ENCODE results near the gene NELFB.
"Not testable (repeated sequence)": the region's sequence is repeated elsewhere in the genome, so short reads cannot be mapped to it uniquely, and the experiment has no call there.

The NELFB gene

DNA sequence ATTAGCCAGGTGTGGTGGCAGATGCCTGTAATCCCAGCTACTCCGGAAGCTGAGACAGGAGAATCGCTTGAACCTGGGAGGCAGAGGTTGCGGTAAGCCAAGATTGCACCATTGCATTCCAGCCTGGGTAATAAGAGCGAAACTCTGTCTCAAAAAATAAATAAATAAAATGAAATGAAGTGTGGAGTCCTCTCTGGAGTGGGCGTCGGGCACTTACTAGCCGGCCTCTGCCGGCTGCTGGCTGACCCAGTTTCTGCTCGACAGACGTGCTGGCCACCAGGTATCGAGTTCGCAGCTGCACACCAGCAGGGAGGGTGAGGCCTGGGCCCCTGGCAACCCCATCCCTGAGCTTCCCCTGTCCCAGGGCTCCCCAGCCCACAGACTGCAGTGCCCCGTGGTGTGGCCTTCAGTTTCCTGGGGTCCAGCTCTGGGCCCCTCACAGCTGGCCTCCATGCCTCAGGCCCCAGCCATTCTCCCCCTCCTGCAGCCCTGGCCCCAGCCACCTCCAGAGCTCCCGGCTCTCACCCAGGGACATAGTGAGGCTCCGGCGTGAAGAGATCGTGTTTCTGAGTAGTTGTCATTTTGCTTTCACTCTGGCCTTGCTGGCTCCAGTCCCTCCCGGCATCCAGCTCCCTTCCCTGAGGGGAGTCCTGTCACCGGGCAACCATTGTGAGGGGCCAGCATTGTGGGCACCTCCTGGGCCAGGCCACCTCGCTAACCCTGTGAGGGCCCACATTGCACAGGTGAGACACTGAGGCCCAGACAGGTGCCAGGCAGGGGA, 7.8 kb upstream of the NELFB start:
- no peak for DNase-seq

- no peak for DNase-seq
These were observed 7.3 kb upstream of the NELFB start for GRCh38 chr9:137247916-137248175.

GRCh38 chr9:137250329-137251193, 4.6 kb upstream of the NELFB start:
- DNase-seq: no peak

DNA sequence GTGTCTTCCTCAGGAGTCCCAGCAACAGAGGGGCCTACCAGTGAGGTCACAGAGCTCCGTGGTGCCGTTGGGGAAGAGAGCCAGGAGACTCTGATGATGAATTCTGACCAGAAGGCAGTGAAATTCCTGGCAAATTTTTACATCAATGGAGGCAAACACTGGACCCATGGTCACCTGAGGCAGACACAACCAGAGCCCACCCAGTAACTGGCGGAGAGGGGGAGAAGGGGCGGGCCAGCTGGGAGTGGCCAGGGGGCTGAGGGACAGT, 4.0 kb upstream of the NELFB start, which contains the start of gene STPG3:
TSS of gene STPG3 (plus strand) at position 93 of the 268 bp plus-strand sequence. CDS start at position 94, 1 bp downstream.
- DNase-seq: no peak

DNA sequence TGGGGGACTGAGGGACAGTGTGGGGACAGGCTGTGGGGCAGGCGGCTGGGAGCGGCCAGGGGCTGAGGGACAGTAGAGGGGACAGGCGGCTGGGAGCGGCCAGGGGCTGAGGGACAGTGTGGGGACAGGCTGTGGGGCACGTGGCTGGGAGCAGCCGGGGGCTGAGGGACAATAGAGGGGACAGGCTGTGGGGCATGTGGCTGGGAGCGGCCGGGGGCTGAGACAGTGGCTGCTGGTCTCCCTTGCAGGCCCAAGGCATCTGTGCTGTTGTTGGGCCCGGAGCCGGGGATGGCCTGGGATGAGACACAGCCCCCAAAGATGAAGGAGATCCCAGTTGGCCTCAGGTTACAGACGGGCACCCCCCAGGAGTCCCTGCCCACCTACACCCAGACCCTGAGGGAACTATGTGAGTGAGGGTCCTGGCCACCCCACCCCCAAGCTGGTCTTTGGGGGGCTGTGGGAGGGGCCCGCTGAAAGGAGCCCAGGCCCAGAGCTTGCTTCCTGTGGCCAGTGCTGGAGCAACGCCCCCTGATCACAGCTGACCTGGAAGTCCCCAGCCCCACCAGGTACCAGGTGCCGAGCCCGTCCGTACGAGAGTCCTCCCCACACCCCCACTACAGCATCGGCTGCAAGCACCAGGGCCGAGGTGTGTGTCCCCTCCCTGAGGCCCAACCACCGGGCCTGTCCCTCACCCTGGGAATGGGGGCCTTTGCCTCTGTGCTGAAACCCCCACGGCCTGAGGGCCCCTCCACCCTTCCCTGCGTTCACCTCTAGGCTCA, 3.4 kb upstream of the NELFB start:
- no peak for DNase-seq

DNA sequence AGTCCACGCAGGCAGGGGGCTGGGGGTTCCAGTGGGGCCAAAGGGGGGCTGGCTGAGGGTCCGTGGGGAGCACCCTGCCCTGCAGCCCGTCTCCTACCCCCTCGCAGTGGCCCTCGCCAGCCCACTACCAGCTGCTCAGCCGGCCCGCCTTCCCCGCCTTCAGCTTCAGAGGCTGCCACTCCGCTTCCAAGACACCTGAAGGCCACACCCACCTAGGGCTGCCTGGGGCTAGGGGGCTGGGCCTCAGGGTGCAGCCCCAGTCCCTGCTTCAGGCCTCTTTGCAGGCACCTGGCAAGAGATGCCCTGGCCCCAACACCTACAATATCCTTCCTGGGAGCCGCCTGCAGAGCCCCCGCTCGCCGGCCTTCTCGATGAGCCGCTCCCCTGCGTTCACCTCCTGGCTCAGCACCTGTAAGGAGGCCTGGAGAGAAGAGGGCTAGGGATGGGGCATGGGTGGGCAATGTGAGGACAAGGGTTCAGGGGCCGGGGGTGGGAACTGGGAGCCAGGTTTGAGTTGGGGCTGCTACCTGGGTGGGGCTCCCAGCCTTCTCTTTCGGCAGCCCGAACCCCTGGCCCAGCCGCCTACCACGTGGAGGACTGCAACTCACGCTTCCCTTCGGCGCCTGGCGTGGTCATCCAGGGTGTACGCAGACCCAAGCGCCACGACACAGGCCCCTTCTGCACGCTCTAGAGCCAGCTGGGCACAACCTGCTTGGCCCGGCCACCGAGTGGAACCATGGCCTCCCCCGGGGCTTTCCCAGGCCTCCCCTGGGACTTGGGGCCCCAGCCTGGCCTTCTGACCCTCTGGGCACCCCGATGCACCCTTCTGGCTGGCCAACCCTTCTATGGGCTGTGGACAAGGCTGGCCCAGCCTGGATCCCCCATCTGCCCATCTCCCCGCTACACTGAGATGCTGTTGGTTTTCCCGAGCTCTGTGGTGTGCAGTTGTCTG, 2.3 kb upstream of the NELFB start:
- DNase-seq: no peak

DNA sequence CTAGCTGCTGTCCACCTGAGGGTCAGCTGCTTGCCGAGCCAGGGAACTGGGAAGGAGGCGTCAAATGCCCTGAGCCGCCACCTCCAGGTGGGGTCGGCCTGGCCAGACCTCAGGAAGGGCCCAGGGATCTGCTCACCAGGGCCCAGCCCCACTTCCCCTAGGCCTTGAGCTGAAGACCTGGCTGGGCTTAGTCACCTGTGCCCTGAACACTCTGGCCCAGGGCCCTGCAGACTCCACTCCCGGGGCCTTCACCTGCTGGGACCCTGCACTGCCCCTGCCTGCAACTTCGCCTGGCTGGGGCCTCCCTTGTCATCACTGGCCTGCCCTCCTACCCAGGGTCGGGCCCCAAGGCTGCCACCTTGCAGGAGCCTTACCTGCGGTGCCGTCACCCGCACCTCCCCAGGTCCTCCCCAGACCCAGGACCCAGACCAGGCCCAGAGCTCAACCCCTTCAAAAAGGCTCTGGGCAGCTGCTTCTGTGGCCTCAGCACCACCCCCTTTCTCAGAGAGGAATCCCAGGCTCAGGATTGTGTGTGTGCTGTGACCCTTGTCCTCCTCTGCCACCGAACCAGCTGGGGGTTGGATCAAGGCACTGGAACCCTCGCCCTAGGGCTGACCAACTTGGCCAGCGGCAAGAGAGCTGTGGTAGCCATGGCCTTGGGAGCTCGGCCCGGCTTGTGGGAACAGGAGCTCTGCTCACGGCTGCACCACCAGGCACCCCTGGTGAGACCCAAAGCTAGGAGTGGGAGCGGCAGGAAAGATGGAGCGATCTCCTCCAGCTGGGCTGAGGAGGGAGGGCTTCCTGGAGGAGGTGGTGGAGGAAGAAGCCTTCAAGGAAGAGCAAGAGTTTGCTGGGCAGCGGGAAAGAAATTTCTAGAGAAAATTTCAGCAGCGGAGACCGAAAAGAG, 1.2 kb upstream of the NELFB start:
- no peak for DNase-seq

GRCh38 chr9:137255448-137256114, 454 bp downstream of the NELFB start:
- DNase-seq: no peak

DNA sequence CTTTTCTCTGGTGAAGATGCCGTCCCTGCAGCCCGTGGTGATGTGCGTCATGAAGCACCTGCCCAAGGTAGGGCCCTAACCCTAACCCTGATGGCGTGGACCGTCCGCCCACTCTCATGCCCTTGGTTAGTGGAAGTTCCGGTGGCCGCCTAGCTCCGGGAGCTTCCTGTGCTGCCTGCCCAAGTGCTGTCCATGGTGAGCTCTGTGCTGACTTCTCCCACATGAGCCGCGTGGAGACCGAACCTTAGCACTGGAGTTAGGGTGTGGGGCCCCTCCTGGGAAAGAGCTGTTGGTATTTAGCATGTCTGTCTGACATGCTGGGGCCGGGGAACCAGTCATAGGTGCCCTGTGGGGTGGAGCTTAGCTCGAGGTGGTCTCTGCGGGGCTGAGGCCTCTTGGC, 1.2 kb downstream of the NELFB start:
- no peak for DNase-seq

GRCh38 chr9:137256856-137257255, 1.7 kb downstream of the NELFB start:
- no peak for DNase-seq

- not testable (repeated sequence) for DNase-seq
These were observed 7.2 kb downstream of the NELFB start for GRCh38 chr9:137262173-137262908.

DNA sequence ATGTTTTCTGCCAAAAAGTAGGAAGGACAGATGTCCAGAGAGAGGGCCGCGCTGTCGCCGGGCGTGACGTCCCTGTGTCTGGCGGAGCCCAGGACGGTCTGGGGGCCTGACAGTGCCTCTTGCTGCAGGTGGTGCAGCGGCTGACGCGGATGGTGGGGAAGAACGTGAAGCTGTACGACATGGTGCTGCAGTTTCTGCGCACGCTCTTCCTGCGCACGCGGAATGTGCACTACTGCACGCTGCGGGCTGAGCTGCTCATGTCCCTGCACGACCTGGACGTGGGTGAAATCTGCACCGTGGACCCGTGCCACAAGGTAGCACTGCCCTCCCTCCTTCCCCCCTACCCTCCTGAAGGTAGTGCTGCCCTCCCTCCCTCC, 7.8 kb downstream of the NELFB start:
- no peak for DNase-seq

- no peak for DNase-seq
These were observed 8.4 kb downstream of the NELFB start for GRCh38 chr9:137263506-137263905.

GRCh38 chr9:137264067-137264466, 8.9 kb downstream of the NELFB start:
- no peak for DNase-seq

GRCh38 chr9:137265496-137266161, 10.5 kb downstream of the NELFB start:
- no peak for DNase-seq

GRCh38 chr9:137266162-137266527, 11.0 kb downstream of the NELFB start:
- no peak for DNase-seq

- no peak for DNase-seq
These were observed 11.7 kb downstream of the NELFB start for GRCh38 chr9:137266585-137267453.

DNA sequence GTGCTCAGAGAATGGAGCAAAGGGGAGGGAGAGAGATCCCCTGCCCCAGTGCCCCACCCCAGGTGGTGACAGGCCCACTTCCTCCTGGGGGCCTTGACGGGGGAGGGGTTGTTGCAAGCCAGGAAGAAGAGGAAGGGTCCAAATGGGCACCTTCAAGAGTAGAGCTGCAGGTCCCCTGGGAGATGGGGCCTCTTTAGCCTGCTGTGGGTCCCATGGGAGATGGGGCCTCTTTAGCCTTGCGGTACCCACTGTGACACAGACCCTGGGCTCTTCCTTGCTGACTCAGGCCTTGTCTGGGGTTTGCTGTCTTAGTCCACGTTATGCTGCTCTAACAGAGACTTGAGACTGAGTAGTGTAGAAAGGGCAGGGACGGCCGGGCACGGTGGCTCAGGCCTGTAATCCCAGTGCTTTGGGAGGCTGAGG, 12.8 kb downstream of the NELFB start:
- no peak for DNase-seq
